CD4-positive, alpha-beta T cell treated with Interferon alpha-2 for 1 hour (primary cell): ENCODE results near the gene ZNF493.

Experiments
- DNase-seq, 2 donors: peaks; one replicate each; pipeline ENCODE4 v3.0.0-alpha.2; 2020 to 2022

The ZNF493 gene

GRCh38 chr19:21396893-21397572 is at the start of gene ZNF493:
Gene ZNF493 (plus strand): TSS chr19:21397133. CDS start chr19:21397238, 105 bp downstream.
- DNase-seq = peak; percentile 90 to 95

- DNase-seq = no peak
Measured at GRCh38 chr19:21352830-21353229, 44.1 kb upstream of the ZNF493 start.

GRCh38 chr19:21358768-21359451 is 38.0 kb upstream of the ZNF493 start, which contains the start of gene ZNF738:
Gene ZNF738 (plus strand): TSS chr19:21359000. CDS start chr19:21359141, 141 bp downstream.
- DNase-seq = peak; percentile 87

- no peak for DNase-seq
Measured at GRCh38 chr19:21362291-21362690, 34.6 kb upstream of the ZNF493 start.

- no peak for DNase-seq
Measured at GRCh38 chr19:21383980-21384582, 12.9 kb upstream of the ZNF493 start.

- DNase-seq = no peak
Measured at GRCh38 chr19:21396121-21396520, 812 bp upstream of the ZNF493 start.

- DNase-seq = no peak
Measured at GRCh38 chr19:21398851-21399250, 1.9 kb downstream of the ZNF493 start.

GRCh38 chr19:21402303-21402985 is 5.5 kb downstream of the ZNF493 start:
- DNase-seq = no peak

GRCh38 chr19:21410166-21410565 is 13.2 kb downstream of the ZNF493 start:
- DNase-seq = no peak

GRCh38 chr19:21422244-21422643 is 25.3 kb downstream of the ZNF493 start:
- DNase-seq = no peak

GRCh38 chr19:21423057-21424041 is 26.4 kb downstream of the ZNF493 start:
- DNase-seq = no peak

- no peak for DNase-seq
Measured at GRCh38 chr19:21430675-21431074, 33.7 kb downstream of the ZNF493 start.

- no peak for DNase-seq
Measured at GRCh38 chr19:21432590-21432989, 35.7 kb downstream of the ZNF493 start.

GRCh38 chr19:21434516-21434915 is 37.6 kb downstream of the ZNF493 start:
- no peak for DNase-seq

- DNase-seq = no peak
Measured at GRCh38 chr19:21434967-21435544, 38.1 kb downstream of the ZNF493 start.

- DNase-seq = no peak
Measured at GRCh38 chr19:21439201-21439751, 42.3 kb downstream of the ZNF493 start.

- DNase-seq = no peak
Measured at GRCh38 chr19:21440321-21440720, 43.4 kb downstream of the ZNF493 start.

GRCh38 chr19:21451187-21451586 is 54.3 kb downstream of the ZNF493 start:
- no peak for DNase-seq

- no peak for DNase-seq
Measured at GRCh38 chr19:21454901-21455300, 58.0 kb downstream of the ZNF493 start.

- no peak for DNase-seq
Measured at GRCh38 chr19:21460686-21461085, 63.8 kb downstream of the ZNF493 start.

GRCh38 chr19:21462540-21462939 is 65.6 kb downstream of the ZNF493 start:
- DNase-seq = no peak
